NCI-H187 treated with DMSO at 0.1 percent for 48 hours (cell line): ENCODE measurements around the gene STPG3.

ENCODE experiments used
- DNase-seq: peaks from one replicate; lab custom pipeline; 2025; lab: John Stamatoyannopoulos, UW

The STPG3 gene

DNA sequence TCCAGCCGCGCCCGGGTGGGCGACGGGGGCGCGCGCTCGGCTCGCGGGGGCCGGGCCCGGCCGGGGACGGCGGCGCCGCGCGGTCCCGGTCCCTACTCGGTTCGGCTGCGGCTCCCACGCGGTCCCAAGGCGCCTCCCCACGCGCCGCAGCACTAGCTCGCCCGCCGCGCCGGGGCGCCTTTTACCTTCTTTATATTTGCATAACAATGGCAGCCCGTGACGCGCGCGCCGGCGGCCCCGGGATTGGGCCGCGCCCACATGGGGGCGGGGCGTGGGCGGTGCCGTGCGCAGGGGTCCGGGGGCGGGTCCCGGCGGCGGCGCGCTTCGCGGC lies 51.0 kb downstream of the STPG3 start, which contains the start of gene NRARP:
Gene NRARP (minus strand): TSS at position 154 of the 331 bp plus-strand sequence. CDS start 343 bp downstream, outside the sequence.
- peak; percentile 9 for DNase-seq

DNA sequence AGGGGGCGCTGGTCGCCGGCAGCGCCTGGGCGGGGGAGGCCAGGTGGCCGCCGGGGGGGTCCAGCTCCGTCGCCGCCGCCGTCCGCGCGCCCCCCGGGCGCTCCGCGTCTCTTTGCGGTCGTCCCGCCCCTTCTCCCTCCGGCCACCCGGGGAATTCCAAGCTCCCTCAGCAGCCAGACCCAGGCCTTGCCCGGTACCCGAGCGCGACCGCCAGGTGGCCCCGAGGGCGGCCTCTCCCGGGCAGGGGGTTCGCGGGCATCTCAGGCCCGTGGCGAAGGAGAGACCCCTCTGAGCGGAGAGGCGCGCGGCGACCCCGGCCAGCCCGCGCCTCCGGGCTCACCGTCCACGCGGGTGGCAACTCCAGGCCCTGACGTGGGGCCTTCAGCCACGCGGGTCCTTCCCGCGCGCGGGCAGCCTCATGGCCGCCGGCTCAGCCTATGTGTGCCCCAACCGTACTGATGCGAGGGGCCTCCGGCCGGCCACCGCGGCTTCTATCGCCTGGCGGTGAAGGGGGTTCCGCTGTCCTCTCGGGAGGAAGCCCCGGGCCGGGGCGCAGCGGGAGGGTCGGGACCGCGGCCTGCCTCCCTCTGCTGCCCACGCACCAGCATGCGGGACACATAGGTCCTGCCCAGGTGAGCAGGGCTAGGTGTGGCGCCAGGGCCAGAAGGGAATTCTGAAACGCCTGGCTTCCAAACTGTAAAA lies 51.5 kb downstream of the STPG3 start:
- no peak for DNase-seq
